CD4-positive, alpha-beta T cell treated with Interleukin-12 subunit alpha and Interleukin-12 subunit beta, for 1 hour (primary cell): ENCODE measurements around the gene TGFB3.
"Not testable (repeated sequence)": the region's sequence is repeated elsewhere in the genome, so short reads cannot be mapped to it uniquely, and the experiment has no call there.

Source experiments
- DNase-seq: peaks from one replicate; pipeline ENCODE4 v3.0.0-alpha.2; 2020

TGFB3 gene

GRCh38 chr14:75981426-75982265 lies at the start of gene TGFB3:
Gene TGFB3 (minus strand): TSS chr14:75981995. CDS start chr14:75980893, 1,102 bp downstream.
- peak; percentile 72 for DNase-seq

- no peak for DNase-seq
Measured at GRCh38 chr14:76024211-76024907, 42.6 kb upstream of the TGFB3 start.

GRCh38 chr14:76023757-76024156 lies 42.0 kb upstream of the TGFB3 start:
- no peak for DNase-seq

- DNase-seq = no peak
Measured at GRCh38 chr14:76022991-76023390, 41.2 kb upstream of the TGFB3 start.

- no peak for DNase-seq
Measured at GRCh38 chr14:76019676-76020075, 37.9 kb upstream of the TGFB3 start.

GRCh38 chr14:76015668-76016067 lies 33.9 kb upstream of the TGFB3 start:
- DNase-seq = no peak

- no peak for DNase-seq
Measured at GRCh38 chr14:76015191-76015590, 33.4 kb upstream of the TGFB3 start.

- no peak for DNase-seq
Measured at GRCh38 chr14:76012354-76012753, 30.6 kb upstream of the TGFB3 start.

- no peak for DNase-seq
Measured at GRCh38 chr14:76011930-76012329, 30.1 kb upstream of the TGFB3 start.

- not testable (repeated sequence) for DNase-seq
Measured at GRCh38 chr14:76009627-76010026, 27.8 kb upstream of the TGFB3 start.

- no peak for DNase-seq
Measured at GRCh38 chr14:76007852-76008251, 26.1 kb upstream of the TGFB3 start.

- no peak for DNase-seq
Measured at GRCh38 chr14:76007379-76007778, 25.6 kb upstream of the TGFB3 start.

GRCh38 chr14:76006253-76006652 lies 24.5 kb upstream of the TGFB3 start:
- no peak for DNase-seq

GRCh38 chr14:76002383-76002782 lies 20.6 kb upstream of the TGFB3 start:
- DNase-seq = no peak

- DNase-seq = no peak
Measured at GRCh38 chr14:75999511-76000190, 17.9 kb upstream of the TGFB3 start.

GRCh38 chr14:75996488-75996887 lies 14.7 kb upstream of the TGFB3 start:
- no peak for DNase-seq

GRCh38 chr14:75995372-75996041 lies 13.7 kb upstream of the TGFB3 start:
- DNase-seq = no peak

GRCh38 chr14:75993567-75994041 lies 11.8 kb upstream of the TGFB3 start:
- no peak for DNase-seq

GRCh38 chr14:75991753-75992152 lies 10.0 kb upstream of the TGFB3 start:
- DNase-seq = no peak

- DNase-seq = no peak
Measured at GRCh38 chr14:75990297-75990696, 8.5 kb upstream of the TGFB3 start.

GRCh38 chr14:75989134-75989533 lies 7.3 kb upstream of the TGFB3 start:
- DNase-seq = no peak

GRCh38 chr14:75987201-75987970 lies 5.6 kb upstream of the TGFB3 start:
- DNase-seq = no peak
